ENCODE measurements around the gene CELF2.
A peak's percentile ranks its signal among the peaks of the same experiment; 100 is the strongest.

The CELF2 gene

GRCh38 chr10:11270135-11270857 is 252.6 kb downstream of the CELF2 start:
- TF ChIP-seq CTCF (IDR thresholded peaks at IDR 0.05; ENCODE audit: low read depth, low read length) (peak; percentile 43), POLR2A (IDR thresholded peaks at IDR 0.05; ENCODE audit: extremely low read depth, insufficient read length) (no peak)
- DNase-seq (ENCODE audit: low read depth) = peak; percentile 64
- H3K4me3 ChIP-seq (ENCODE audit: low read depth, low read length) = no peak overlapping the region

- no peak for DNase-seq (ENCODE audit: low read depth)
- no peak for TF ChIP-seq MAX (IDR thresholded peaks at IDR 0.05; ENCODE audit: low read depth, low read length)
- no peak for TF ChIP-seq MYC (IDR thresholded peaks at IDR 0.05; ENCODE audit: low read depth, low read length)
- TF ChIP-seq CTCF (IDR thresholded peaks at IDR 0.05; ENCODE audit: low read depth, low read length) = no peak
- no peak for TF ChIP-seq POLR2A (IDR thresholded peaks at IDR 0.05; ENCODE audit: extremely low read depth, insufficient read length)
- no peak overlapping the region for H3K4me3 ChIP-seq (ENCODE audit: low read depth, low read length)
Measured at GRCh38 chr10:11270858-11271179, 253.1 kb downstream of the CELF2 start.

GRCh38 chr10:11272915-11273389 is 255.3 kb downstream of the CELF2 start:
- DNase-seq (ENCODE audit: low read depth) = no peak

GRCh38 chr10:11274452-11274851 is 256.8 kb downstream of the CELF2 start:
- no peak for DNase-seq (ENCODE audit: low read depth)
- no peak for TF ChIP-seq CTCF (IDR thresholded peaks at IDR 0.05; ENCODE audit: low read depth, low read length)
- no peak for TF ChIP-seq MYC (IDR thresholded peaks at IDR 0.05; ENCODE audit: low read depth, low read length)
- TF ChIP-seq MAX (IDR thresholded peaks at IDR 0.05; ENCODE audit: low read depth, low read length) = no peak
- no peak overlapping the region for H3K4me3 ChIP-seq (ENCODE audit: low read depth, low read length)

More at GRCh38 chr10:11272915-11273389, 255.3 kb downstream of the CELF2 start:
- H3K4me3 ChIP-seq (ENCODE audit: low read depth, low read length) = no peak overlapping the region
- TF ChIP-seq CTCF (IDR thresholded peaks at IDR 0.05; ENCODE audit: low read depth, low read length) = no peak
- no peak for TF ChIP-seq POLR2A (IDR thresholded peaks at IDR 0.05; ENCODE audit: extremely low read depth, insufficient read length)
- no peak for TF ChIP-seq MAX (IDR thresholded peaks at IDR 0.05; ENCODE audit: low read depth, low read length)
- no peak for TF ChIP-seq MYC (IDR thresholded peaks at IDR 0.05; ENCODE audit: low read depth, low read length)

- DNase-seq (ENCODE audit: low read depth) = no peak
- no peak overlapping the region for H3K4me3 ChIP-seq (ENCODE audit: low read depth, low read length)
- TF ChIP-seq CTCF (IDR thresholded peaks at IDR 0.05; ENCODE audit: low read depth, low read length) (no peak), MYC (IDR thresholded peaks at IDR 0.05; ENCODE audit: low read depth, low read length) (no peak), MAX (IDR thresholded peaks at IDR 0.05; ENCODE audit: low read depth, low read length) (no peak), POLR2A (IDR thresholded peaks at IDR 0.05; ENCODE audit: extremely low read depth, insufficient read length) (no peak)
Measured at GRCh38 chr10:11275651-11276050, 258.0 kb downstream of the CELF2 start.

Data from NB4 (cell line).